Suprapubic skin (tissue), 4 donors: ENCODE measurements around the gene SLCO4A1. TPM values are rescaled to one million over a fixed set of nuclear protein-coding genes. Genes with fewer than 3 reads are reported as not detected.

Source experiments
- DNase-seq, 2 donors: peaks; one replicate each; pipeline ENCODE4 v3.0.0-alpha.2; 2019; ENCODE audit warnings: low spot score in 2 of 2
- H3K27ac ChIP-seq: fragments of 200-600 bp; sonication (generic); one replicate; pipeline ENCODE4 v1.5.1; 2019
- H3K27me3 ChIP-seq: fragments of 200-600 bp; sonication (generic); one replicate; pipeline ENCODE4 v1.5.1; 2019
- H3K36me3 ChIP-seq: fragments of 200-600 bp; sonication (generic); one replicate; pipeline ENCODE4 v1.5.1; 2019
- H3K4me1 ChIP-seq: fragments of 200-600 bp; sonication (generic); one replicate; pipeline ENCODE4 v1.5.1; 2019
- H3K4me3 ChIP-seq: fragments of 200-600 bp; sonication (generic); one replicate; pipeline ENCODE4 v1.5.1; 2019; ENCODE audit warnings: mild to moderate bottlenecking
- H3K9me3 ChIP-seq: fragments of 200-600 bp; sonication (generic); one replicate; pipeline ENCODE4 v1.5.1; 2019
- CTCF ChIP-seq, 2 donors: fragments of 200-600 bp in 1 of 2; fragments of 450-650 bp in 1 of 2; sonication (generic) in 1 of 2; IDR thresholded peaks; one replicate each; pipeline ENCODE4 v1.5.1; 2016 to 2019; ENCODE audit warnings: antibody characterized with exemption in 2 of 2, mild to moderate bottlenecking in 1 of 2, moderate library complexity in 1 of 2
- EP300 ChIP-seq: sonication (generic); formaldehyde crosslinking; IDR thresholded peaks from one replicate; pipeline ENCODE4 v1.6.1; 2017; ENCODE audit warnings: antibody characterized with exemption
- POLR2A ChIP-seq, 2 donors: fragments of 450-650 bp; IDR thresholded peaks; one replicate each; pipeline ENCODE4 v1.6.1; 2017; ENCODE audit warnings: antibody characterized with exemption in 2 of 2, mild to moderate bottlenecking in 2 of 2, moderate library complexity in 2 of 2
- POLR2AphosphoS5 ChIP-seq, 3 donors: sonication (generic); formaldehyde crosslinking; IDR thresholded peaks; one replicate each; pipeline ENCODE4 v1.6.1; 2017; ENCODE audit warnings: antibody characterized with exemption in 3 of 3
- WGBS: methylation state at CpG from one replicate; pipeline ENCODE4 v1.1.5; 2018; 5-methylcytosine and 5-hydroxymethylcytosine counted together
- total RNA-seq, 4 donors: library from RNA; depleted of rRNA; stranded (reverse); fragments of >200 nt; gene quantifications; one replicate each; pipeline ENCODE4 v1.1.0, GENCODE V29; 2016

SLCO4A1 gene
- total RNA-seq, 4 donors from 2014 or later: 50.2 to 59.1 (median 52.7) TPM

- no peak overlapping the region for H3K4me3 ChIP-seq
- H3K27ac ChIP-seq: no peak overlapping the region
- H3K27me3 ChIP-seq: peaks cover 81% of the 10 kb centered on the region
- no peak for TF ChIP-seq CTCF (IDR thresholded peaks at IDR 0.05)
- no peak for DNase-seq
- no peaks in the 10 kb centered on the region for H3K36me3 ChIP-seq
- H3K4me1 ChIP-seq: no peaks in the 10 kb centered on the region
- no peaks in the 10 kb centered on the region for H3K9me3 ChIP-seq
- WGBS: 86% methylated on average over 11 of the region's 11 CpGs
Measured at GRCh38 chr20:62697468-62697912, 55.2 kb downstream of the SLCO4A1 start.

- Histone ChIP-seq H3K4me3 (no peak overlapping the region), H3K4me1 (peaks cover 6% of the 10 kb centered on the region), H3K36me3 (no peaks in the 10 kb centered on the region), H3K9me3 (no peaks in the 10 kb centered on the region), H3K27ac (no peak overlapping the region), H3K27me3 (peaks cover 73% of the 10 kb centered on the region)
- 97% methylated on average over 12 of the region's 14 CpGs for WGBS
- DNase-seq: no peak
- no peak for TF ChIP-seq CTCF (IDR thresholded peaks at IDR 0.05)
- TF ChIP-seq POLR2AphosphoS5 (IDR thresholded peaks at IDR 0.05): no peak
Measured at GRCh38 chr20:62698231-62698630, 55.9 kb downstream of the SLCO4A1 start.

- Histone ChIP-seq H3K9me3 (no peaks in the 10 kb centered on the region), H3K4me3 (no peak overlapping the region), H3K27me3 (peaks cover 67% of the 10 kb centered on the region), H3K4me1 (peaks cover 17% of the 10 kb centered on the region), H3K36me3 (no peaks in the 10 kb centered on the region), H3K27ac (no peak overlapping the region)
- no peak for DNase-seq
- TF ChIP-seq POLR2AphosphoS5 (IDR thresholded peaks at IDR 0.05) (no peak), EP300 (no peak), POLR2A (IDR thresholded peaks at IDR 0.05) (no peak), CTCF (IDR thresholded peaks at IDR 0.05) (no peak)
- WGBS: 100% methylated on average over 5 of the region's 19 CpGs
Measured at GRCh38 chr20:62699296-62699695, 57.0 kb downstream of the SLCO4A1 start.

GRCh38 chr20:62699741-62700140 lies 57.4 kb downstream of the SLCO4A1 start:
- Histone ChIP-seq H3K36me3 (no peaks in the 10 kb centered on the region), H3K9me3 (no peaks in the 10 kb centered on the region), H3K4me1 (peaks cover 21% of the 10 kb centered on the region), H3K27me3 (peaks cover 64% of the 10 kb centered on the region), H3K27ac (no peak overlapping the region), H3K4me3 (no peak overlapping the region)
- 87% methylated on average over 6 of the region's 12 CpGs for WGBS
- TF ChIP-seq POLR2AphosphoS5 (IDR thresholded peaks at IDR 0.05): no peak
- TF ChIP-seq CTCF (IDR thresholded peaks at IDR 0.05): no peak
- no peak for DNase-seq

GRCh38 chr20:62700261-62700930 lies 58.1 kb downstream of the SLCO4A1 start:
- H3K4me1 ChIP-seq: peaks cover 24% of the 10 kb centered on the region
- no peak for DNase-seq
- H3K27me3 ChIP-seq: peaks cover 57% of the 10 kb centered on the region
- H3K4me3 ChIP-seq: no peak overlapping the region
- no peaks in the 10 kb centered on the region for H3K36me3 ChIP-seq
- H3K9me3 ChIP-seq: no peaks in the 10 kb centered on the region
- TF ChIP-seq POLR2AphosphoS5 (IDR thresholded peaks at IDR 0.05) (no peak), CTCF (IDR thresholded peaks at IDR 0.05) (no peak), POLR2A (IDR thresholded peaks at IDR 0.05) (no peak), EP300 (no peak)
- 86% methylated on average over 18 of the region's 18 CpGs for WGBS
- no peak overlapping the region for H3K27ac ChIP-seq
